Measurements from ENCODE around the gene ANO6.
"Not testable (repeated sequence)": the region's sequence is repeated elsewhere in the genome, so short reads cannot be mapped to it uniquely, and the experiment has no call there.

ANO6 gene

DNA sequence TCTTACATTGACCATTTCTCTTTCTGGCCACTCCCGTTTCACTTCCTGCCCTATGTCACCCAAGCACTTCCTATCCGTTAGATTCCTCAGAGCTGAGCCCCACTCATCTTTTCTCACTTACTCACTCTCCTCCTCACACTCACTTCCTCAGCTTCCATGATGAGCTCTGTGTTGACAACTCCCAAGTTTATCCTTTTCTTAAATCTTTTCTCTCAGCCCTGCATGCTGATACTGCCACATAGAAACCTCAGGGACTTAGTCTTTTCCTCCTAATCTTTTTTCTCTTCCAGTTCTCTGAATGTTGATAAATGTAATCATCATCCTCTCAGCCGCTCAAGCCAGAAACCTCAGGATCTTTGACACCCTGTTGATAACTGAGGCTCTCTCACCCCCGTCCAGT, 99.6 kb downstream of the ANO6 start:
- H3K27me3 ChIP-seq = no peaks in the 10 kb centered on the region
- H3K4me2 ChIP-seq = no peak overlapping the region
- no peak overlapping the region for H3K4me3 ChIP-seq

DNA sequence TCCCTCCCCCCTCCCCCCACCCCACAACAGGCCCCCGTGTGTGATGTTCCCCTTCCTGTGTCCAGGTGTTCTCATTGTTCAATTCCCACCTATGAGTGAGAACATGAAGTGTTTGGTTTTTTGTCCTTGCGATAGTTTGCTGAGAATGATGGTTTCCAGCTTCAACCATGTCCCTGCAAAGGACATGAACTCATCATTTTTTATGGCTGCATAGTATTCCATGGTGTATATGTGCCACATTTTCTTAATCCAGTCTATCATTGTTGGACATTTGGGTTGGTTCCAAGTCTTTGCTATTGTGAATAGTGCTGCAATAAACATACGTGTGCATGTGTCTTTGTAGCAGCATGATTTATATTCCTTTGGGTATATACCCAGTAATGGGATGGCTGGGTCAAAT, 101.4 kb downstream of the ANO6 start:
- not testable (repeated sequence) for H3K4me1 ChIP-seq, H3K27me3 ChIP-seq, H3K4me3 ChIP-seq, H3K9ac ChIP-seq, H4K20me1 ChIP-seq, H3K27ac ChIP-seq, H3K4me2 ChIP-seq
- Histone ChIP-seq H3K9me3 (peaks cover 13% of the 10 kb centered on the region), H3K36me3 (peaks cover 30% of the 10 kb centered on the region)

More for the DNA sequence above, 99.6 kb downstream of the ANO6 start:
- Histone ChIP-seq H3K27ac (no peak overlapping the region), H3K9me3 (peaks cover 13% of the 10 kb centered on the region), H3K9ac (no peak overlapping the region), H4K20me1 (no peaks in the 10 kb centered on the region), H3K36me3 (peaks cover 30% of the 10 kb centered on the region), H3K4me1 (no peaks in the 10 kb centered on the region)
- TF ChIP-seq Cebpa-rat (IDR thresholded peaks at IDR 0.05) = no peak

DNA sequence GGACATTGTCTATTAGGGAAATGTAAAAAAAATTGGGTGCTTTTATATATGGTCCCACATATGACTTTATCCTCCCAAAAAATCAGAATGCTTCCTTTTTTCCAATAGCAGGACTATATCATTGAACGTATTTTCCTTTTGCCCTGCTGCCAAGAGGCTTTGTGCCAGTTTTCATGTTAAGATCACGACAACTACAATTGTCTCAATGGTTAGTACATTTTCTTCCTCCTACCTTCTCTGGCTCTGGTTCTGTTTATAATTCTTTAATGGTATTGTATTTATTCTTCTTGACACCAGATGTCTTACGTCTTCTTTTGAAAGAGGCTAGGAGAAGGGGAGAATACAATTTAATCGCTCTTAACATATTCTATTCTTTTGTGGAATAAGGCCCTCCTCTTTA, 106.9 kb downstream of the ANO6 start:
- no peak overlapping the region for H3K9ac ChIP-seq
- no peak overlapping the region for H3K4me3 ChIP-seq
- TF ChIP-seq Cebpa-rat (IDR thresholded peaks at IDR 0.05) = no peak
- H3K9me3 ChIP-seq = peaks cover 5% of the 10 kb centered on the region
- H3K4me1 ChIP-seq = no peaks in the 10 kb centered on the region
- no peaks in the 10 kb centered on the region for H3K27me3 ChIP-seq
- H3K36me3 ChIP-seq = peaks cover 12% of the 10 kb centered on the region; the same call in 1 of the 2 replicates
- no peak overlapping the region for H3K4me2 ChIP-seq
- H4K20me1 ChIP-seq = no peaks in the 10 kb centered on the region
- no peak overlapping the region for H3K27ac ChIP-seq

DNA sequence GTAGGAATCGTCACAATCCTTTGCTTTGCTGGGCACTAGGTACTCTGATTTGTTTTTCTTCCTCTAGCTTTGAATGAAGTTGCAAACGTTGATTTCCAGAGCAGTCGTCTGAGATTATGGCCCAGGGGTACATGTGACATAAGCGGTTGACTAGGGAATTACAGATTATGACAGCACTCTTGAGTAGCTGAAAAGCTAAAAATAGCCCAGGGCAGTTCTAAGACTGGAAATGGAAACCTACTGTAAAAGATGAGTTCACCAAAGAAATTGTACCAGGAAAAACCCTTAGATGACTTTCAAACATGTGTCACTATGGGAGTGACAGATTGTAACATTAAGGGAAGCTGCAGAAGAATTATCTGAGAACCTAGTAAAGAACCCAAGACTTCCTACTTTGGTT, 108.5 kb downstream of the ANO6 start:
- peaks cover 15% of the 10 kb centered on the region; the same call in 1 of the 2 replicates for H3K36me3 ChIP-seq
- no peaks in the 10 kb centered on the region for H4K20me1 ChIP-seq
- no peaks in the 10 kb centered on the region for H3K9me3 ChIP-seq
- no peaks in the 10 kb centered on the region for H3K27me3 ChIP-seq
- H3K27ac ChIP-seq = no peak overlapping the region
- H3K4me2 ChIP-seq = no peak overlapping the region
- H3K4me3 ChIP-seq = no peak overlapping the region
- no peak overlapping the region for H3K9ac ChIP-seq
- no peaks in the 10 kb centered on the region for H3K4me1 ChIP-seq
- TF ChIP-seq Cebpa-rat (IDR thresholded peaks at IDR 0.05) = no peak

DNA sequence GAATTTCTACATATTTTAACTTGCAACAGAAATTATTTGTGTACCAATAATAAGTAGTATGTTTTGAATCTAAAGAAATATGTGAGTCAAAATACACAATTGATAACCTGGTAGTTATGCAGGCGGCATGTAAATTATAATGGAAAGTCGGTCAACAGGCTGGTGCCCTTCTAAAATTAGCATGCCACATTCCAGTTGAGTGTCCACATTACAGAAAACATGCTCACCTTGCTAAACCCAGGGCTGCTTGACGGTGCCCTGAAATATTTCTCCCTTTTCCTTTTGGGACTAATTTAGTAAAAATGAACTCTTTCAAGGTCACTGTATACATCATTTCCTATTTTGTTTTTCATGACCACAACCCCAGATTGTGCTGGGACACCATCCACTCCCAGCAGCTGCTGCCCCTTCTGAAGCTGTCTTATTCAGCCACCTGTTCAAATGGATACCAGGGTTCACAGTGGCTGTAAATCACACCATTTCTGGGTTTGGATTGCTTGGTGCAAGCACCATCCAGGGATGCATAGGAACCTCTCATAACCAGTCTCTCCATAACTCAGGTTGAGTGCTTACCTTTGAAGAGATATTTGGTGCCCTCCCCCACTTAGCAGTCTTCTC, 110.6 kb downstream of the ANO6 start:
- Histone ChIP-seq H3K9me3 (no peaks in the 10 kb centered on the region), H3K4me3 (no peak overlapping the region), H3K36me3 (peaks cover 16% of the 10 kb centered on the region), H3K4me2 (no peak overlapping the region), H3K4me1 (no peaks in the 10 kb centered on the region), H3K27ac (no peak overlapping the region), H4K20me1 (no peaks in the 10 kb centered on the region), H3K27me3 (no peaks in the 10 kb centered on the region), H3K9ac (no peak overlapping the region)
- no peak for TF ChIP-seq Cebpa-rat (IDR thresholded peaks at IDR 0.05)

DNA sequence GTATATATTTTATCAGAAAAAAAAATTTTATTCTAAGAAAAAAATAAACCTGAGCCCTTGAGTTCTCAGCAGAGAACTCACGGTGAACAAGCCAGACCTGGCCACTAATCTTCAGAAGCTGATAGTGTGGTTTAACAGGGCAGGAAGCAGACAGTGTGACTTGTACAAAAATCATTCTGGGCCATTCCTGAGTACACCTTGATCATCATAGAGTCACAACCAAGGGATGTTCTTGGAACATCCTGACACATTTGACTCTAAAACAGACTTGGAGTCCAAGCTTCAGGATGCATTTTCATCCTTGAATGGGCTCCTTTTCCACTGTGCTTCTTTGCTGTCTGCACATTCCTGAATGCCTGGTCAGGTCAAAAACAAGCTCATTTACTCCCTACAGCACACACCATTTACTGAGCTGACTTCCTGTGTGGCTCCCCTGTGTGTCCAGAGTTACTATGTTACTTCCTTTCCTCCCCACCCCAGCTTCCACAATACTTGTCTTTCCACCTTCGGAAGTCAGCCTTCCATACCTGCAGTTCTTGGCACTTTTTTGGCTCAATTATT, 112.0 kb downstream of the ANO6 start:
- H3K9me3 ChIP-seq = no peaks in the 10 kb centered on the region
- no peaks in the 10 kb centered on the region for H4K20me1 ChIP-seq
- TF ChIP-seq Cebpa-rat (IDR thresholded peaks at IDR 0.05) = no peak
- no peak overlapping the region for H3K27ac ChIP-seq
- no peak overlapping the region for H3K4me3 ChIP-seq
- H3K36me3 ChIP-seq = peaks cover 27% of the 10 kb centered on the region
- H3K4me2 ChIP-seq = no peak overlapping the region
- no peak overlapping the region for H3K9ac ChIP-seq
- H3K27me3 ChIP-seq = no peaks in the 10 kb centered on the region
- no peaks in the 10 kb centered on the region for H3K4me1 ChIP-seq

DNA sequence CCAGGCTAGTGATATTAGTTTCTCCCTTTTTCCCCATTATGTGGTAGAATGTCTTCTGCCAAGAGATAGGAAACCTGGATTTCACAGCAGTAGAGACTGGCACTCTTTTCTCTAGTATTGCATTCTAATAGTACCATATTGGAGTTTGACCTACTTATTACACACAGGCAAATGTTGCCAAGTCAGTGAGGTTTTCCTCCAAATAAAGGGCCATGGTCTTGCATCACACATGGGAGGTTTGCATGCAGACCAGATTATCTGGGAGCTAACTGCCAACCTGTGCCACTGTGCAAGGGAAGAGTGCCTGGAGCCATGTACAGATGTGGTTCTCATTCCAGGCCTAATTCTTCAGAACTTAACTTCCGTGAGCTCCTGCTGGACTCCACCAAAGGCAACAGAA, 113.3 kb downstream of the ANO6 start:
- no peak overlapping the region for H3K4me2 ChIP-seq
- H3K4me3 ChIP-seq = no peak overlapping the region
- H3K36me3 ChIP-seq = peaks cover 23% of the 10 kb centered on the region
- no peaks in the 10 kb centered on the region for H3K9me3 ChIP-seq
- H3K9ac ChIP-seq = no peak overlapping the region
- no peak for TF ChIP-seq Cebpa-rat (IDR thresholded peaks at IDR 0.05)
- no peak overlapping the region for H3K27ac ChIP-seq
- no peaks in the 10 kb centered on the region for H3K27me3 ChIP-seq
- H3K4me1 ChIP-seq = no peaks in the 10 kb centered on the region
- no peaks in the 10 kb centered on the region for H4K20me1 ChIP-seq

DNA sequence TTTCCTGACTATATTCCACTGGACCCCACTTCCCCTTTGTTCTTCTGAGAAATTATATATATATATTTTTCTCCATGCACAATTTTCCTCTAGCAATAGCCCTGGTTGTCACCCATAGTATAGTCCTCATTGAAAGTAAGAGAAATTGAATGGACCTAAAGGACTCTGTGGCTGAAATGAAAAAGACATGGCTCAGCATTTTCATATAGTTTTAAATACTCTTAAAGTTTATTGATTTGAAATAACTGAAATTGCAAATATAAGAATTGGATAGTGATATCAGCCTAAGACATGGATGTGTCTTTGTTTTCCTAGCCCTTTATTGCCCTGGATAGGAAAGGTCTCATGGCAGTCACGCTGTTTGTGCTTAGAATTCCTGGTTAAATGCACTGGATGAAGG, 113.8 kb downstream of the ANO6 start:
- Histone ChIP-seq H3K4me3 (no peak overlapping the region), H3K27ac (no peak overlapping the region), H3K4me1 (no peaks in the 10 kb centered on the region), H3K9me3 (no peaks in the 10 kb centered on the region), H3K4me2 (no peak overlapping the region), H3K36me3 (peaks cover 26% of the 10 kb centered on the region), H4K20me1 (no peaks in the 10 kb centered on the region), H3K27me3 (no peaks in the 10 kb centered on the region), H3K9ac (no peak overlapping the region)
- no peak for TF ChIP-seq Cebpa-rat (IDR thresholded peaks at IDR 0.05)

DNA sequence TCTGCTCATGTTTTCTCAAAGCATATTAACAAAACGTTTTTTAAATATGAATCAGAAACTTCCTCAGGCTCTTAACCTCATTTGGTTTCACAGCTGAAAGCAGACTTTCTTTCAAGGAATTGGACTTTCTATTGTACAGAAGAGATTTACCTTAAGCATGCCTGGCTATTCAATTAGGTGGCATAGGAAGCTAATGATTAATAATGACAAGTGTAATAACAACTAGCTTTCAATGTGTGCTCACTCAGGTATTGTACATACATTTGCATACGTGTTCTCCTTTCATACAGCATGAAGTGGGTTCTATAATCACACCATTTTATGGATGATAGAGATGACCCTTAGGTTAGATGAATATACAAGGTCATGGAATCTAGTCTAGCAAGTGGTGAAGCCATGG, 115.7 kb downstream of the ANO6 start:
- Histone ChIP-seq H3K4me2 (no peak overlapping the region), H3K27me3 (no peaks in the 10 kb centered on the region), H3K27ac (no peak overlapping the region), H3K4me3 (no peak overlapping the region), H3K36me3 (peaks cover 27% of the 10 kb centered on the region), H3K4me1 (no peaks in the 10 kb centered on the region), H3K9ac (no peak overlapping the region), H4K20me1 (no peaks in the 10 kb centered on the region), H3K9me3 (no peaks in the 10 kb centered on the region)
- TF ChIP-seq Cebpa-rat (IDR thresholded peaks at IDR 0.05) = no peak

DNA sequence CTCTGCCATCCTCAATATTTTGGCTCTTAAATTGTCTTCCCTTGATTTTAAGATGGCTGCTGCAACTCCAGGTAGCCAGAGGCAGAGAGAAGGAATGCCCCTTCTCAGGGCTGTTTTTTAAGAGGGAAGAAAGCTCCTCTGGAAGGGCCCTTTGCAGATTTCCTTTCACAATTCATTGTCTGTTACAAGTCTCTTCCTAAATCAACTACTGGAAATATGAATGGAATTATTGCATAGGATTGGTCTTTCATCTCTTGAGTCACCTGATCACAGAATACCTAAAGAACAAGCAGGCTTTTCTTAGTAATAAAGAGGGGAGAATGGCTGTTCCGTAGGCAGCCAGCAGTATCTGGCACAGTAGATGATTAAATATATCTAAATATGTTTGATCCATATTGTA, 118.5 kb downstream of the ANO6 start:
- H3K27me3 ChIP-seq = no peaks in the 10 kb centered on the region
- H3K4me3 ChIP-seq = no peak overlapping the region
- peaks cover 27% of the 10 kb centered on the region for H3K36me3 ChIP-seq
- H3K27ac ChIP-seq = no peak overlapping the region
- H3K4me2 ChIP-seq = no peak overlapping the region
- TF ChIP-seq Cebpa-rat (IDR thresholded peaks at IDR 0.05) = no peak
- no peaks in the 10 kb centered on the region for H3K9me3 ChIP-seq
- H3K4me1 ChIP-seq = no peaks in the 10 kb centered on the region
- H3K9ac ChIP-seq = no peak overlapping the region
- no peaks in the 10 kb centered on the region for H4K20me1 ChIP-seq

DNA sequence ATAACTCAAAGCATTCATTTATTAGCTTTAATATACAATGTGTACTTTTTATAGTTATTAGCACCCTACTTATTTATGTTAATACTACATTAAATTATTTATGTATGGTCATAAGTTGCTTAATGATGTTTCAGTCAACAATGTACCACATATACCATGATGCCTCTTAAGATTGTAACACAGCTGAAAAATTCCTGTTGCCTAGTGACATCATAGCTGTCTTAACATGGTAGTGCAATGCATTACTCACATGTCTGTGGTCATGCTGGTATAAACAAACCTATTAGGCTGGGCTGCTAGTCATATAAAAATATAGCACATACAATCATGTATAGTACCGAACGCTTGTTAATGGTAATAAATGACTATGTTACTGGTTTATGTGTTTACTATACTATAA, 120.4 kb downstream of the ANO6 start:
- H3K4me3 ChIP-seq = no peak overlapping the region
- H3K4me1 ChIP-seq = no peaks in the 10 kb centered on the region
- H3K9me3 ChIP-seq = no peaks in the 10 kb centered on the region
- peaks cover 27% of the 10 kb centered on the region for H3K36me3 ChIP-seq
- H4K20me1 ChIP-seq = no peaks in the 10 kb centered on the region
- no peak overlapping the region for H3K9ac ChIP-seq
- TF ChIP-seq Cebpa-rat (IDR thresholded peaks at IDR 0.05) = no peak
- no peak overlapping the region for H3K4me2 ChIP-seq
- H3K27ac ChIP-seq = no peak overlapping the region
- H3K27me3 ChIP-seq = no peaks in the 10 kb centered on the region
